ENCODE measurements around the gene DKC1.
"Not testable (repeated sequence)": the region's sequence is repeated elsewhere in the genome, so short reads cannot be mapped to it uniquely, and the experiment has no call there.

DKC1 gene

DNA sequence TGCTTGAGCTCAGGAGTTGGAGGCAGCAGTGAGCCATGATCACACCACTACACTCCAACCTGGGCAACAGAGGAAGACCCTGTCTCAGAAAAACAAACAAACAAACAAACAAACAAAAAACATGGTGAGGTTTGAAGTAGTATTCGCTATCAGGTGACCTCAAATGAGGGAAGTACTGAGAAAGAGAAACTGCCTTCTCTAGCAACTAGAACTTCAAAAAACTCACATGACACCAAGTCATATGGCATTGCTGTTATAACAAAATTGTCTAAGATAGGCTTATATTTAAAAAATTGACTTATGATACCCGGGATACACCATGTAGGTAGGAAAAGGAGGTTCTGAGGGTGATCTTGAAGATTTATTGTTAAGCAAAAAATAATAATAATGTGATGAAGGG lies 32.4 kb downstream of the DKC1 start:
- no peak for DNase-seq

DNA sequence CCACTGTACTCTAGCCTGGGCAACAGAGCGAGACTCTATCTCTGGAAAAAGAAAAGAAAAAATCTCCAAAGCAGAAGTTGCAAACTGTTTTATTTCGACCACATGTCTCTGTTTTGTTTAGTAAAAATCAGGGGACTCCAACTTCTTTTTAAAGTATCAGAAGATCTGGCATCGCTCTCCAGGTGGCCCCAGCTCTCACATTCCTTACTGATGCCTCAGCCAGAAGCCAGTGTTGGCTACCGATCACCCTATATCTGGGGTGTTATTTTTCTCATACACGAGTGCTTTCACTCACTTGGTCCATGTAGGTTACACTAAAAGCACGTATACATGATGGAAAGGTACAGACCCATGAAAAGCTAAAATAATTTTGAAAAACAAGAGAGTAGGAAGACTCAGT lies 34.3 kb downstream of the DKC1 start:
- no peak for DNase-seq

DNA sequence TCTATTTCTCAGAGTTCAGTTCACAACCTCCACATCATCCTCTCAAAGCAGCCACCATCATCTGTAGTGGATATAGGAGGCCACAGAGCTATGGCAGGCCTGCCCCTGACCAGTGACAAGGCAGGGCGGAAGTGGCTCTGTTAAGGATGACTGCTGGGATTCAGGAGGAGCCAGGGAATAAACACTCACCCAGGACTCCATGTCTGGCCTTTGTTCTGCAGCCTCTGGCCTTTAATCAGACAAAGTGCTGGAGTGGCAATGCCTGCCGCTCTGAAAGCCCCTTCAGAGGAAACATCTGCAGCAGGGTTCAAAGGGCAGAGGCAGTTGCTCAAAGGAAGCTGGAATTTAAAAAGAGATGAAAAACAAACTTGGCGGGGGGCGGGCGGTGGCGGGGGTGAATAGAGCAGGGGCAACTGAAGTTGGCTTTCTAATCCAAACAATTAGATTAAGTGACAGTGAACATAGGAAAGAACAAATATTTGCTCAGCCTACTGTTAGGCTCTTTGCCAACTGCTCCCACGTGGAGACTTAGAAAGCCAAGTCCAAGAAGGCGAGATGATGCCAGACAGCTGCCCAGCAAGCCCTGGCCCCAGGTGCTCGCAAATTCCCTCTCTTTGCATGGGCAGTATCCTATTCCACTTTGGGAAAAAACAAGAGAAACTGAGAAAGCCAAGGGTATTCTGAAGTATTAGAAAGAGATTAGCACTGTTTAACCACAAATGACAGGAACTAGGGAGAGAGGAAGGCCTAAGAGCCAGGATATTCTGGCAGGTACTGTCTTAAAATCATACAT lies 37.1 kb downstream of the DKC1 start:
- DNase-seq, result no peak

DNA sequence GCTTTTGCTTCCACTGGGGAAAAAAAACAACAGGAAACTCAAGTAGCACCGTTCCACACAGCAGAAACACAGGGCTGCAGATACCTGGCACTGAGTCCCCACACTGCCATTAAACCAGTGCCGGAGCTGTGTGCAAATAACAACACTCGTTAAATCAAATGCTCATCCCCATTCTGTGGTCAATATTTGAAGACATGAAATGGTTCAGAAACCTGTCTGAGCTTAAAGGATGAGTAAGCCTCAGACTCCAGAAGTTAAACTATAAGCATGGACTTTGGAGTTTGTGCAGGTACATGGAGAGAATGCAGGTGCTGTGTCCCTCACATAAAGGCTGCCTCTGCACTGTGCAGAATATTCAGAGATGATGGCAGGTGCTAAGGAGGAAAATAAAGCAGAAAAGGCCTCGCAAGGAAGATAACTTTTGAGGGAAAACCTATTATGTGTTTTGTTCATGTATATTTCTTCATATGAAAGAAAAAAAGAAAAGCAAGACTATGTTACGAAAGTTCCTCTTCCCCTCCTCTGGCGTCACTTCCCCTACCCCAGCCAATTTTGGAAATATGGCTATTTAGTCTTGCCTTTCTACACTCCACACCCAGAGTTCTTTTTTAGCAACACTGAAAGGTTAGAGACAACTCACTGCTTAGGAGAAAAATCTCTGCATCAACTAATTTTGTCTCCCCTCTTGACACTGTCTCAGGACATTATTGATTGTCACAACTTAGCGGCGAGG lies 38.0 kb downstream of the DKC1 start:
- DNase-seq, result no peak

DNA sequence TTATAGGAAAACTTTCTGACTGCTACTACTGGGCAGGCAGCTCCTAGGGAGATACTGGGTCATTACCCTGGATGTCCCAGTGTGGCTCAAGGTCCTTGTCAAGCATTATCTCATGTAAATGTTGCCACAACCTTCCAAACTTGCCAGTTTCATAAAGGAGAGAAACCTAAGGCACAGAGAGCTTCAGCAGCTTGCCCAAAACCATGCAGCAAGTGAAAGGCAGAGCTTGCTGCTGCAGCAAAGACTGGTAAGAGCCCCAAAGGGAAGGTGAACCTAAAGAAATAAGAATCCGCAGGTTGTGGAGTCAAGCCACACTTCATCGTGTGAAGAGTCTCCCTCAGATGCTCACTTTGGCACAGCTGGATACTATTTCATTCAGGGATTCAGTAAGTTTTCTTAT lies 40.3 kb downstream of the DKC1 start:
- no peak for DNase-seq

DNA sequence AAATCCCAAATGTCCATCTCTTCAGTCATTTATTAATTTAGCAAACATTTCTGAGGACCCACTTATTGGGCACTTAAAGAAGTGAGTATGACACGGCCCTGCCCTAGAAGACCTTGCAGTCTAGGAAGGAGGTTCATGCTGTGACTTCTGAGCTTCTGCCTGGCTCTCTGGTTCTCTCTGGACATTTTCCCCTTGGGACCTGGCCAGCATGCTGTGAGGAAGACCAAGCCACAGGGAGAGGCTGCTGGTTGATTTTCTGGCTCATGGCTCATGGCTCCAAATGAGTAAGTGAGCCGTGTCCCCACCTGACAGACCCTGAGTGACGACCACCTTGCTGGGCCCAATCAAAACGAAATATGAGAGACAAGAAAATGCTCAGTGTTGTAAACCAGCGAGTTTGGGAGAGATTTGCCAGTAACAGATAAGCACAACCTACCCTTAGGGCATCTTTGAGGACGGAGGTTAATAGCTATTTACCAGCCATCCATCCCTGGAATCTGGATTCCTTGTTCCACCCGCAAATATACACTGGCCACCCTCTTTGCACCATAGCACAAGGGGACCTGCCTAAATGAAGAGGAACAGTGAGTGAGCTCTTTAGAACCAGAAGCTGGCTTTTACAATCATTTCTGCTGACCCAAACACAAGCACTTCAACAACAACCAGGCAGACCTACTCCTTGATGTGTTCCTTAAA lies 41.7 kb downstream of the DKC1 start:
- no peak for DNase-seq

DNA sequence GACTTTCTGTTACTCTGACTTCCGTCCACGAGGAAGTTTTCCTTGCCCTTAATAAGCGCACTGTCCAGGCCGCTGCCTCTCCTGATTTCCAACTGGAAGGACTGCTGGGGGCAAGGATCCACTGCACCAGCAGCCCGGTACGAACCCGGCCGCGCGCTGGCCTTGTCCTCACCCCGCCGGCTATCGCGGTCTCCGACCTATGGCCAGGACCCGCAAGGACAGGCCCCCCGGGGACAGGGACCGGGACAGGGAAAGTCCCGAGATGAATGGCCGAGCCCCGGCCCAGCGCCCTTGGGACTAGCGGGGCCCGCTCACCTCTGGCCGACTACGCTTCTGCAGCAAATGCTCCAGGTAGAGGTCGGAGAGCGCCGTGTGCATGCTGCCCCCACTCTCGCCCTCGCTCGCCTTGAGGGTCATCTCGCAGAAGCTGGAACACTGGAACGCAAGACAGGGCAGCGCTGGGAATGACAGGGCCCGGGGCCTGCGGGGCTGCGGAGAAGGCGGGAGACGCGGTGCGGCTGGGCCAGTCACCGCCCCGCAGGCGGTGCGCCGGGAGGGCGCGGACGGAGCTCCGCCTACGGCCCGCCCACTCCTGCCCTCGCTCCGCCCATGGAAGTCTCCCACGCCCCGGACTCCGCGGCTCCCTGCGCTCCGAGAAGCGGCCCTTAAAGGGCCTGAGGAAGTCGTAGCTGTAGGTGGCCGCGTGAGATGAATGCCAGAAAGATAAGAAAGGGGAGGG lies 42.5 kb downstream of the DKC1 start, which contains the start of gene MPP1:
TSS of gene MPP1 (minus strand) at position 529 of the 739 bp plus-strand sequence. CDS start at position 417, 112 bp downstream.
- peak; percentile 36 for DNase-seq

DNA sequence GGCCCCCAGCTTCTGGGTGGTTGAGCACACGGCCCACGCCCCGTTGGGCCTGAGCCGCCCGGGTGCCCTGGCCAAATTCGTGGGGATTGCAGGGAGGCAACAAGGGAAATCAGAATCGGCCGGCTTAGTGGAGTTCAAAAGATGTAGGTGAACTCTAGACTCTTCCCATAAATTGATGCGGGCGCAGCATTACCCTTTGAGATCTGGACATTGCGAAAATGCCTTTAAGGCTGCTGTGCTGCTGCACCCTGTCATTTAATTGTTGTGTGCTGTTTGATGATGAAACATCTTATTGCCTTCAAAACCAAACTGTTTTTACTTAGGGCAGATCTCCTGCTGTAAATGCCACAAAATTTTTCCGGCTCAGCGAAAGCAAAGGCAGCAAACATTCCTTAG lies 43.0 kb downstream of the DKC1 start:
- no peak for DNase-seq

DNA sequence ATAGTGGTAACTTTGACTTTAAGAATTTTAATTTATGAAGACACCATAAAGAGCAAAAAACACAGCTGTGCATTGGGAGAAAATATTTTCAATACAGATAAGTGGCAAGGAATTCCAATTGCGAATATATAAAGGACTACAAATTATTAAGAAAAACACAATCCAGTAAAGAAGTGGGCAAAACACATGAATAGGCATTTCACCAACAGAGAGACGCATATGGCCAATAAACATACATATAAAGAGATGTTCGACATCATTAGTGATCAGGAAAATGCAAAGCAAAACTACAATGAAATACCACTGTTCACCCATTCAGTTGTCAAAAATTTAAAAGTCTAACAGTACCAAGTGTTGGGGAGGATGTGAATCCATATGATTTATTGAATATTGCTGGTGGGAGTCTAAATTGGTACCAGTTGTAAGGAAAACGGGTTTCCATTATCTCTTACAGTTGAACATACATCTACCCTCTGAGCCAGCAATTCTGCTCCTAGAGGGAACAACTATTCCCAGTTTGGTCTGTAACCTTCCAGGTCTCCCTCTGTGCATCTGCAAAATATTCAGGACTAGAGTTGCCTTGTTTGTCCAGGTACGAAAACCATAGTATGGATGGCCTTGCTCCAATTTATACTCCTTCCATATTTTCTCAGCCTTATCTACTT lies 44.3 kb downstream of the DKC1 start:
- no peak for DNase-seq

DNA sequence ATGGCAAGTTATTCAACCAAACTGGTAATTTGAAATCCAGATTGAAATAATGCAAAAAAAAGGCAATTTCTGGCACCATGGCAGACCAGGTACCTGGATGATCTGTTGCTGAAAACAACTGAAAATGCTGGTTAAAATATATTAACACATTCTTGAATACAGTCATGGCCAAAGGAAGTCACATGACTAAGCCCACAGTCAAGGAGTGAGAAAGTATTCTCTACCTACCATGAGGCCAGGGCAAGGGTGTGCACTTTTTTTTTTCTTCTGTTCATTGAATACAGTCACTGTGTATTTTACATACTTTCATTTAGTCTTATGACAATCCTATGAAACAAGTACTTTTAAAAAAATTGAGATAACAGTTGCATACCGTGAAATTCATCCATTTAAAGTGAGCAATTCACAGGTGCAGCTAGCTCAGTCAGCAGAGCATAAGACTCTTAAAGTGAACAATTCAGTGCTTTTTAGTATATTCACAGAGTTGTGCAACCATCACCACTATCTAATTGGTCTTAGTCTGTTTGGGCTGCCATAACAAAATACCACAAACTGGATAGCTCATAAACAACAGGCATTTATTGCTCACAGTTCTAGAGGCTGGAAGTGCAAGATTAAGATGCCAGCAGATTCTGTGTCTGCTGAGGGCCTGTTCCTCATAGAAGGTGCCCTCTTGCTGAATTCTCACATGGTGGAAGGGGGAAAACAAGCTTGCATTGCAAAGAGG lies 47.4 kb downstream of the DKC1 start:
- DNase-seq, result no peak

DNA sequence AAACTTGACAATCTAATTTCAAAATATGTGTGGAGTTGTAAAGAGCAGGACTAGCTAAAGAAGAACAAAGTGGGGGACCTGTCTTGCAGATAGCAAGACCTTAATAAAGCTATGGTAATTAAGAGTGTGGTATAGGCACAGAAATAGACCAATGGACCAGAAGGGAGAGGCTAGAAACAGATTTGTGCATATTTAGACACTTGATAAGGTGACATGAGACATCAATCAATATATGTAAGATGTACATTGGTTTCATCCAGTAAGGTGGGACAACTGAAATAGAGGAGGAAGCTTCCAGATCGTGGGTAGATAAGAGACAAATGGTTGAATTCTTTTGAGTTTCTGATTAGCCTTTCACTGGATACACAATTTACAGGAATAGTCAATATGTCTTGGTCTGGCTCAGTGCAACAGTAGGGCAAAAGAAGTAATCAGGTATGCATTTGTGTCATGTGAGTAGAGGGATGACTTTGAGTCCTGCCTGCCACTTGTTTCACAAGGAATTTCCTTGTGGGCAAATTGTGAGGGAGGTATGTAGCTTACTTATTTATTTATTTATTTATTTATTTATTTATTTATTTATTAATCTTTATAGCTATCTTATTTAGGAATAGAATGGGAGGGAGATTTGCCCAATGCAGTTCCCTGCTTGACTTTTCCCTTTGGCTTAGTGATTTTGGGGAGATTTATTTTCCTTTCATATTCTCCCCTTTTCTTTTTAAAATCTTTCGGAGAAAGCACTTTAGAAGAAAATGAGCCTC lies 49.9 kb downstream of the DKC1 start:
- no peak for DNase-seq

DNA sequence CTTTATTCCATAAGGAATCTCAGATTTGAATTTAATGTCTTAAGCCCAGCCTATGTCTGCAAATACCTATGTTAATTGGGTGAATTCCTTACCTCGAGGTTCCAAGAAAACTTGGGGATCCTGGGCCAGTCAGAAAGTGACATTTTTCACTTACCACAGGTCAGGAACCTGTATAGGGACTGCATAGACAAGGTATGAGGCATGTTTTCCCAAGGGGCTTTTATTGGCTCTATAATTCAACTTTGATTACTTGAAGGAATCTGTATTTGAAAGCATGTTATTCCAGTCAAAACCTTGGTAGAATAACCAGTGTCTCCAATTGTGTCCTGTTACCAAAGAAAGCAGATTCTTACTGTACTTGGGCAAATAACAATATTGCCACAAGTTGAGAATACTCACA lies 51.1 kb downstream of the DKC1 start:
- no peak for DNase-seq

DNA sequence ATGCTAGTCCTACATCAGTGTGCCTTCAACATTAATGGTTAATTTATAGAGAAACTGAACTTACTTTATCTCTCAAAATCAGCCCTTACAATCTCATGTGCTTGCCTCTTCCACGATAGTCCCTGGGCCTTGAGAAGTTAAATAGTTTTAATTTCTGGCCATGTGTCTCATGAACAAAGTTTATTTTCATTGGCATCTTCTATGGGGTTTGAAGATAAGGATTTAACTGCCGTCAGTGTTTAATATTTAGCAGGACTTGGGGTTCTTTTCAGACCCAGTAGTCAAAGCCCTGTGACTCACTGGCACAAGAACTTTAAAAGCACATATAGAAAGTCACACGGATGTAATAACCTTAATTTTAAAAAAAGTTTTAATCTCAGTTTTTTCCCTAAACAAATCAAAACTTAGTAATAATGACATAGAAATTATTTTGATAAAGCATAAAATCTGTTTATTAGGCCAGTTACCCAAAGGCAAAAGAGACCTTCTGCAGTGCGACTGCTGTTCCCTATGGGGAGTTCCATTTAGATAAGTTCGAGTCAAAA lies 52.7 kb downstream of the DKC1 start:
- no peak for DNase-seq

DNA sequence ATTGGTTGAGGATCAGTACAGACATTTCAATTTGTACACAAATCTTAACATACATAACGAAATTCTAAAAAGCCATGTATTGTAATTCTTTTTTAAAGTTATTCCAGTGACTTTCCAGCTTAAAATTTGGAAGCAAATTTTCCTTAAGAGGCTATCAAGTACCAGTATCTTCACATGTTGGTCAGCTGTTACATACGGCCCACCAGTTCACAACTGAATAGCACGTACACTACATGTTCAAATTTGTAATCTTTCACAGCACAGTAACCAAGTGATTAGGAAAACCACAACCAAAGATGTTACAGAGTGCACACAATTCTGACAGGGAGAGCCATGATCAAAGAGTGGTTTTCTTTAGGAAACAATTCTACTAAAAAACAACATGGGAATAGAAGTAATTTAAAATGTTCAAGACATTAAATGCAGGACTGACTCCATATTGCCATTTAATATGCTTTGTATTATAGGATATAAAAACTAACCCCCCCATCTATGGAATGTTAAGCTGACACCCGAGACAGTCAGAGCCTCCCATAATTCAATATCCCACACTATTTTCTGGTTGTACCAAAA lies 53.7 kb downstream of the DKC1 start:
- not testable (repeated sequence) for DNase-seq

DNA sequence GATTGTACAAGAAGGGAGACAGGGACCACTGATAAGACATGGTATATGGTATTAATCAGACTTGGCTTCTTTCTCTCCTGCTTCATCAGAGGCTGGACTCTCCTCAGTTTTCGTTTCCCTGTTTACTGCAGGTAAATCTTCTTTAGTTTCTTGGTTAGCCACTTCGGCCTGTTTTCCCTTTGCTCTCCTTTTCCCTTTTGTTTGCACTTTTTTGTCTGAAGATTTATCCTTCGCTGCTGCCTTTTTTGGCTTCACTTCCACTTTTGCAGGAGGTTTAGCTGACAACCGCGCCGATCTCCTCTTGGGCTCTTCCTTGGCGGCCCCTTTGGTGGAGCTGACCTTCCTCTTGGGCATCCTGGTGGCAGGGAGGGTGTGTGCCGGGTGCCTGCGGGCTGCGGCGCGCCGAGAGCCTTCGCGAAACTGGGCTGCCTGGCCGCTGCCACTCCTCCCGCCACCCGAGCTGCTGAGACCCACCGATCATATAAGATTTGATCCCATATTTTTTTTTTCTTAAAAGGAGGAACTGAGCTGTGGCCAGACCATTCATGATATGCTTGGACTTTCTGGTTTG lies 54.5 kb downstream of the DKC1 start:
- not testable (repeated sequence) for DNase-seq

DNA sequence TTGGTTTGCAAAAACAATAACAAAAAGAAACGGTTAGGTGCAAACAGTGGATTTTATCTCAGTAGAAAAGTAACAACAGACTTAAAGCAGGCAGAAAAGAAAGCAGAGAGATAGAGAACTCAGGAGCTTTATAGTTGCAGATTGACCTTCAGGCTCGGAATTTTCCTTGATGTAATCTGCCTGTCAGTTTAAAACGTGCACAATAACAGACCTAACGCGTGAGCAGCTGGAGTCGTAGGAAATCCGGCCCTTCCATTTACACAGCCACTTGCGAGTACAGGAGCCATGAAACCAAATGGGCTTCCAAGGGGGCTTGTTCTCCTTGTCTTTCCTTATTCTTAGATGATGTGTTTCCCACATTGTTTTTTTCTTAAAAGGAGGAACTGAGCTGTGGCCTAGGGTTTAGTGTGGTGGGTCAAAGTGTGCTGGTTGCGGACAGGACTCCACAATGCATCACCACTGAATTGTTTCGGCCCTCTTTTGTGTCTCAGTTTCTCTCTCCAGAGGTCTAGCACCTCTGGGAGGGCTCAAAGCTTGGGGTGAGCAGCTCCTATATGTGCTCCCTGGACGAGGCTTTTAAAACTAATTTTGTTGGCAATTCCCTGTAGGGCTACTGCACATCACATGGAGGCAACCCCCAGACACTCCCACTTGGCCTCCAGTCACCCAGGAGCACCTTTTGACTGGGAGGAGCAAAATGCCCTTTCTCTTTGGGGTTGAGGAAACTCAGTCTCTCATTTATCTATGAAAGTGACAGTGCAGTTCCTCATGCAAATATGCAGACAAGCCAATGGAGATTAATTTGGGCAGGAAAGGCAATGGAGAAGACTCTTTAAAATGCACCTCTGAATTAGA lies 56.5 kb downstream of the DKC1 start:
- DNase-seq, result no peak

DNA sequence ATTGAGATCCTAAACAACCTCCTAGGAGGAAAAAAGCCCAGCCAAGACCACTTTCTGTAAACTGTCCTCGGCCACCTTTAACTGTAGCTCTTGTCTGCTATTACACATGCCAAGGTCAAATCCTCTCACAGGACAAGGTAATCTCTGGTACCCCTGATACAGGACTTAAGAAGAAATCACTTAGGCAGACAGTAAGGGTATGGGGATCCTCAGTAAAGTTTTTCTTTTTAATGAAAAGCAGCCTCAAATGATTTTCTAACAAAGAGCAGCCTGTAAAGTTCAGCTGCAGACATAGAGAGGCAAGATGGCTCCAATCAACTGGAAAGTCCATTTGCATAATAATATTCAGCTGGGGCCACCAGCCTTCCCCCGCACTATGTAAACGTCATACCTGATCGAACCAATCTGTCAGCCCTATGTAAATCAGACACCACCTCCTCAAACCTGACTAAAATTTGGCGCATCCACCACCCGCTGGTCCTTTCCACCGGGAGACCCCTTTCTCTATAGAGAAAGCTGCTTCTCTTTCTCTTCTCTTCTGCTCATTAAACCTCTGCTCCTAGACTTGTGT lies 57.2 kb downstream of the DKC1 start:
- no peak for DNase-seq

DNA sequence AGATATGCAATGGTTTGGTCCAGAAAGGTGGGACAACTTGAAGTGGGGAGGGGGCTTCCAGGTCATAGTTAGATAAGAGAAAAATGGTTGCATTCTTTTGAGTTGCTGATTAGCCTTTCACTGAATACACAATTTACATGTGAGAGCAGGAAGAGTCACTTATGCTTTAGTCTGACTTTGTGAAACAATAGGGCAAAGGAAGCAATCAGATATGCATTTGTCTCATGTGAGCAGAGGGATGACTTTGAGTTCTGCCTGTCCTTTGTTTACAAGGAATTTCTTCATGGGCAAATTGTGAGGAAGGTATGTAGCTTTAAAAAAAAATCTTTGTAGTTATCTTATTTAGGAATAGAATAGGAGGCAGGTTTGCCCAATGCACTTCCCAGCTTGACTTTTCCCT lies 58.9 kb downstream of the DKC1 start:
- no peak for DNase-seq

DNA sequence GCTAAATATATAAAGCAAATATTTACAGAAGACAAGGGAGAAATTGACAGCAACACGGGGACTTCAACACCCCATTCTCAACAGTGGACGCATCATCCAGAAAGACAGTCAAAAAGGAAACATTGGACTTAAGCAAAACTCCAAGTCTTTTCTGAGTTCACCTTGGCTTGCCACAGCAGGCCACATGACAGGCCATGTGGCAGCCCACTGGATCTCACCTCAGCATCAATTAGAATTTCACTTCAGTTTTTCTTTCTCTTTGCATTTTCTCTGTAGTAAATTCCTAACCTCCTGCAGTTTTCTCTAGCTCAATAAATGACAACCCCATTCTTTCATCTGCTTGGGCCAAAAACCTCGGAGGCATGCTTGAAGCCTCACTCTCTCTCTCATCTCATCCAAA lies 59.4 kb downstream of the DKC1 start:
- no peak for DNase-seq
